ENCODE measurements around the gene SYT14.
"Not testable (repeated sequence)": the region's sequence is repeated elsewhere in the genome, so short reads cannot be mapped to it uniquely, and the experiment has no call there.

The SYT14 gene

DNA sequence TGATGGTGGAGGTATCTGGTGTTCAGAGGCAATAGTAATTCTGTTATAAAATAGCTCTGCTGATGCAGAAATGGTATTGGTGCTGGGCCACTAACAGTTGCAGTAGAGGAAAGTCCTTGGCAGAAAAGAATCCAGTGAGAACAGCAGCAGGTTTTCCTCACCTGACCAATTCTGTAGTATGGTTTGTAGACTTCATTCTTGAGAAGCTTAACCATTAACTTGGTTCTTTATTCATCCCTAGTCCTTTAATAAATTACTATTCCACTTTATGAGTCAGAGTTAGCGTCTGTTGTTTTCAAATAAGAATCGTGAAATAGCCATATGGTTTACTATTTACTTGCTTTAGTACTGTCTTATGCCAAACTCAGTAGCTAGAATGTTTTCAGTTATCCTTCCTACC is 166.1 kb downstream of the SYT14 start:
- H3K4me2 ChIP-seq (ENCODE audit: low read depth, low read length, poor library complexity, severe bottlenecking) = no peak overlapping the region
- H3K79me2 ChIP-seq (ENCODE audit: insufficient read depth, low read length) = no peaks in the 10 kb centered on the region
- no peak overlapping the region for H2AFZ ChIP-seq (ENCODE audit: low read length)
- no peaks in the 10 kb centered on the region for H4K20me1 ChIP-seq (ENCODE audit: insufficient read depth, low read length, poor library complexity, severe bottlenecking)
- no peaks in the 10 kb centered on the region for H3K9me2 ChIP-seq (replicated peaks; ENCODE audit: low read depth, low read length)
- no peak for TF ChIP-seq EZH2phosphoT487 (IDR thresholded peaks at IDR 0.05; ENCODE audit: borderline replicate concordance)
- TF ChIP-seq, protein P1, sequence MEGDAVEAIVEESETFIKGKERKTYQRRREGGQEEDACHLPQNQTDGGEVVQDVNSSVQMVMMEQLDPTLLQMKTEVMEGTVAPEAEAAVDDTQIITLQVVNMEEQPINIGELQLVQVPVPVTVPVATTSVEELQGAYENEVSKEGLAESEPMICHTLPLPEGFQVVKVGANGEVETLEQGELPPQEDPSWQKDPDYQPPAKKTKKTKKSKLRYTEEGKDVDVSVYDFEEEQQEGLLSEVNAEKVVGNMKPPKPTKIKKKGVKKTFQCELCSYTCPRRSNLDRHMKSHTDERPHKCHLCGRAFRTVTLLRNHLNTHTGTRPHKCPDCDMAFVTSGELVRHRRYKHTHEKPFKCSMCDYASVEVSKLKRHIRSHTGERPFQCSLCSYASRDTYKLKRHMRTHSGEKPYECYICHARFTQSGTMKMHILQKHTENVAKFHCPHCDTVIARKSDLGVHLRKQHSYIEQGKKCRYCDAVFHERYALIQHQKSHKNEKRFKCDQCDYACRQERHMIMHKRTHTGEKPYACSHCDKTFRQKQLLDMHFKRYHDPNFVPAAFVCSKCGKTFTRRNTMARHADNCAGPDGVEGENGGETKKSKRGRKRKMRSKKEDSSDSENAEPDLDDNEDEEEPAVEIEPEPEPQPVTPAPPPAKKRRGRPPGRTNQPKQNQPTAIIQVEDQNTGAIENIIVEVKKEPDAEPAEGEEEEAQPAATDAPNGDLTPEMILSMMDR (conservative IDR thresholded peaks at IDR 0.05; ENCODE audit: low read length) = no peak
- no peaks in the 10 kb centered on the region for H3K4me1 ChIP-seq (ENCODE audit: insufficient read depth, low read length, poor library complexity, severe bottlenecking)
- no peaks in the 10 kb centered on the region for H3K27me3 ChIP-seq (ENCODE audit: insufficient read depth, low read length, poor library complexity, severe bottlenecking)
- no peak overlapping the region for H3K4me3 ChIP-seq (ENCODE audit: low read length, poor library complexity, severe bottlenecking)
- H3K9me3 ChIP-seq (ENCODE audit: insufficient read depth, low read depth, low read length) = no peaks in the 10 kb centered on the region
- H3K9ac ChIP-seq (ENCODE audit: low read depth, low read length, poor library complexity, severe bottlenecking) = no peak overlapping the region
- H3F3A ChIP-seq (ENCODE audit: low read depth) = no peaks in the 10 kb centered on the region
- no peaks in the 10 kb centered on the region for H3K36me3 ChIP-seq (ENCODE audit: insufficient read depth, low read length)

DNA sequence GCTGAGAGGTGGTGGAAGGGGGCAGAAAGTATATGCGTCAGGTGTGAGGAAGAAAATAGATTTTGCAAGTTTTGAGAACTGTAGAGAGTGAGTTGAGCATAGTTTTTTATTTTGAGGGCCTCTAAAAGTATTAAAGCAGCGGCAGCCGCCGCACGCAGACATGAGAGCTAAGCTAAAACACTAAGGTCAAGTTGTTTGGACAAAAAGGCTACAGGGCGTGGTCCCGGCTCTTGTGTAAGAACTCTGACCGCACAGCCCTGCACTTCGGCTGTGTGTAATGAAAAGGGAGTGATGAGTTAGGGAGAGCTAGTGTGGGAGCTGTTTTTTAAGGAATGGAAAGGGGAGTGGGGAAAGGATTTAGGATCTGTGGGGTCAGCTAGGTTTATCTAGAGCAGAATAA is 174.9 kb downstream of the SYT14 start:
- not testable (repeated sequence) for H2AFZ ChIP-seq (ENCODE audit: low read length); H3K36me3 ChIP-seq (ENCODE audit: insufficient read depth, low read length); H3K4me1 ChIP-seq (ENCODE audit: insufficient read depth, low read length, poor library complexity, severe bottlenecking); H3K27me3 ChIP-seq (ENCODE audit: insufficient read depth, low read length, poor library complexity, severe bottlenecking); H3K9me2 ChIP-seq (replicated peaks; ENCODE audit: low read depth, low read length); H3K79me2 ChIP-seq (ENCODE audit: insufficient read depth, low read length); H4K20me1 ChIP-seq (ENCODE audit: insufficient read depth, low read length, poor library complexity, severe bottlenecking); H3K9me3 ChIP-seq (ENCODE audit: insufficient read depth, low read depth, low read length); H3K4me3 ChIP-seq (ENCODE audit: low read length, poor library complexity, severe bottlenecking); H3F3A ChIP-seq (ENCODE audit: low read depth); H3K4me2 ChIP-seq (ENCODE audit: low read depth, low read length, poor library complexity, severe bottlenecking); H3K9ac ChIP-seq (ENCODE audit: low read depth, low read length, poor library complexity, severe bottlenecking)

DNA sequence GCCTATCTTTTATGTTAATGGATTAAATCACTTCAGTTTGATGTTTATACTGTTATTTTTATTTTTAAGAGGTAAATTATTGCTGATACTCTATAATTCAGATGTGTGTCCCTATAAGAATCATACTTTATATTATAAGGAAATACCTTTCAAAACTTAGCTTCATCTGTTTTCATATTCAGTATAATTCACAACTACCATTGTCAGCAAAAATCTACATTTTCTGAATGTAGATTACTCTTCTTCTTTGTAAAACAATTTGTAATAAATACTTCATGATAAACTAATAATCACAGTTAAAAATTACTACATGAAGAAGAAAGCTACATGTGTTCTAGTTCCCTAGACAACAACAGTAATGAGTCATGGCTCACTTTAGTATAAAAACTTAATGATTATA is 179.2 kb downstream of the SYT14 start:
- Histone ChIP-seq H3K4me3 (ENCODE audit: low read length, poor library complexity, severe bottlenecking) (no peak overlapping the region), H4K20me1 (ENCODE audit: insufficient read depth, low read length, poor library complexity, severe bottlenecking) (no peaks in the 10 kb centered on the region), H3K4me2 (ENCODE audit: low read depth, low read length, poor library complexity, severe bottlenecking) (no peak overlapping the region), H3K9me2 (replicated peaks; ENCODE audit: low read depth, low read length) (no peaks in the 10 kb centered on the region), H3F3A (ENCODE audit: low read depth) (no peaks in the 10 kb centered on the region), H3K27me3 (ENCODE audit: insufficient read depth, low read length, poor library complexity, severe bottlenecking) (no peaks in the 10 kb centered on the region), H2AFZ (ENCODE audit: low read length) (no peak overlapping the region), H3K9ac (ENCODE audit: low read depth, low read length, poor library complexity, severe bottlenecking) (no peak overlapping the region), H3K9me3 (ENCODE audit: insufficient read depth, low read depth, low read length) (no peaks in the 10 kb centered on the region), H3K4me1 (ENCODE audit: insufficient read depth, low read length, poor library complexity, severe bottlenecking) (no peaks in the 10 kb centered on the region), H3K79me2 (ENCODE audit: insufficient read depth, low read length) (no peaks in the 10 kb centered on the region), H3K36me3 (ENCODE audit: insufficient read depth, low read length) (no peaks in the 10 kb centered on the region)
- TF ChIP-seq, protein P1 (conservative IDR thresholded peaks at IDR 0.05; ENCODE audit: low read length) = no peak
- TF ChIP-seq EZH2phosphoT487 (IDR thresholded peaks at IDR 0.05; ENCODE audit: borderline replicate concordance) = no peak

DNA sequence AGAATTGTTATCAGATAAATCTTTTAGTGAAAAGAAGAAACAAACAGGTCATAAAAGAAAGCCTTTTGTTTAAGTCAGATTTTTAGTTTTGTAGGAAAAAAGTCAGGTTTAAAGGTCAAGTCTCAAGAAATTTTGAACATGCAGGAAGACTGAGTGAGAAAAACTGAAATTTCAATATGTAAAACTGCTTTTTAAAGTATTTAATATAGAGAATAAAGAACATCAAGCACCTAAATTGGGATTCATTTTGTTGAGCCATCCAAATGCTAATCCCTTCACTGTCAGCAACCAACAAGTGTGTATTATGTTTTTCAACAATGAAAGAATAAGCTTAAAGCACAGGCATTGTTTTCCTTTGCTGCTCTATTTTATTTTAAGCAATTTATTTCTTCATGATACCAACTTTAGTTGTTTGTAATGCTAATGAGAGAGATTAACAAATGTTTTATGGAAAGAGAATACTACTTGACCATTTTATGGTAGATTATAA is 179.7 kb downstream of the SYT14 start:
- Histone ChIP-seq H3K4me3 (ENCODE audit: low read length, poor library complexity, severe bottlenecking) (no peak overlapping the region), H3K4me2 (ENCODE audit: low read depth, low read length, poor library complexity, severe bottlenecking) (no peak overlapping the region), H3K9me3 (ENCODE audit: insufficient read depth, low read depth, low read length) (no peaks in the 10 kb centered on the region), H3F3A (ENCODE audit: low read depth) (no peaks in the 10 kb centered on the region), H3K9ac (ENCODE audit: low read depth, low read length, poor library complexity, severe bottlenecking) (no peak overlapping the region), H3K9me2 (replicated peaks; ENCODE audit: low read depth, low read length) (no peaks in the 10 kb centered on the region), H4K20me1 (ENCODE audit: insufficient read depth, low read length, poor library complexity, severe bottlenecking) (no peaks in the 10 kb centered on the region), H2AFZ (ENCODE audit: low read length) (no peak overlapping the region), H3K27me3 (ENCODE audit: insufficient read depth, low read length, poor library complexity, severe bottlenecking) (no peaks in the 10 kb centered on the region), H3K79me2 (ENCODE audit: insufficient read depth, low read length) (no peaks in the 10 kb centered on the region), H3K4me1 (ENCODE audit: insufficient read depth, low read length, poor library complexity, severe bottlenecking) (no peaks in the 10 kb centered on the region), H3K36me3 (ENCODE audit: insufficient read depth, low read length) (no peaks in the 10 kb centered on the region)
- no peak for TF ChIP-seq EZH2phosphoT487 (IDR thresholded peaks at IDR 0.05; ENCODE audit: borderline replicate concordance)
- TF ChIP-seq, protein P1 (conservative IDR thresholded peaks at IDR 0.05; ENCODE audit: low read length) = no peak
